Heart left ventricle (tissue), 13 donors: ENCODE data around the gene WIPI1.

Source experiments
- POLR2A ChIP-seq, 2 donors: fragments of 450-650 bp; IDR thresholded peaks; one replicate each; pipeline ENCODE4 v1.6.1; 2017; ENCODE audit warnings: antibody characterized with exemption in 2 of 2, mild to moderate bottlenecking in 2 of 2, moderate library complexity in 2 of 2
- TF ChIP-seq, protein P1 (sequence below), 12 donors: fragments of 200-600 bp; sonication (generic) in 4 of 12; IDR thresholded peaks; one replicate each; pipeline versions ENCODE4 v1.5.0 to v1.8.0; 2018 to 2022; ENCODE audit warnings: antibody characterized with exemption in 12 of 12, mild to moderate bottlenecking in 5 of 12
- donor health status: ischemic (EF 13 %, LVEDD 7.1; RV severe dilation, severe dysfunction).
- donor health status: DM: no; HTN: yes; CAD: no.
- donor health status: DM: no; HTN: no; CAD: no.
- donor health status: ischemic (EF 25% LVEDD 6.9; RV normal size, moderate dysfunction).
- donor health status: ischemic (EF 25% LVEDD 5.7; RV mildly dilated, moderate dysfunction).
- donor health status: ischemic (EF 35%, LVEDD 5.7; RV mildly dilated, moderate dysfunction).
- donor health status: nonischemic (EF 11% LVEDD 7.7; RV severe dilation, severe dysfunction).
- donor health status: DM: yes; HTN: yes; CAD: no.
- donor health status: PGD.
- donor health status: ischemic (EF 29% LVEDD 5.4; RV normal size, mild dysfunction).
- donor health status: nonischemic (EF 23%, LVEDD 6.1; RV moderate dilation, normal function).

DNA sequence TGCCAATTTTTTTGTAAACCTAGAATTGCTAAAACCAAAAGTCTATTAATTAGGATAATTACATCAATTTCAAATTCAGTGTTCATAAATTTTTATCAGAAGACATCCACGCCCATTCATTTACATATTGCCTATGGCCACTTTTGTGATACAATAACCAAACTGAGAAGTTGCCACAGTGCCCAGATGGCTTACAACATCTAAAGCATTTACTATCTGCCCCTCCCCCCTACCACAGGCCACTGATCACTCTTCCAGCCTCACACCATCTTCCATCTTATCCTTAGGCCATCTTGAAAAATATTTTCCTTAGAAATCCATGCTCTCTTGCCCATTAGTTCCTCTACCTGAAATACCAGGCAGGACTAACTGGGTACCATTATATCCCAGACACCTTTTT is 48.7 kb upstream of the WIPI1 start:
- TF ChIP-seq, protein P1, sequence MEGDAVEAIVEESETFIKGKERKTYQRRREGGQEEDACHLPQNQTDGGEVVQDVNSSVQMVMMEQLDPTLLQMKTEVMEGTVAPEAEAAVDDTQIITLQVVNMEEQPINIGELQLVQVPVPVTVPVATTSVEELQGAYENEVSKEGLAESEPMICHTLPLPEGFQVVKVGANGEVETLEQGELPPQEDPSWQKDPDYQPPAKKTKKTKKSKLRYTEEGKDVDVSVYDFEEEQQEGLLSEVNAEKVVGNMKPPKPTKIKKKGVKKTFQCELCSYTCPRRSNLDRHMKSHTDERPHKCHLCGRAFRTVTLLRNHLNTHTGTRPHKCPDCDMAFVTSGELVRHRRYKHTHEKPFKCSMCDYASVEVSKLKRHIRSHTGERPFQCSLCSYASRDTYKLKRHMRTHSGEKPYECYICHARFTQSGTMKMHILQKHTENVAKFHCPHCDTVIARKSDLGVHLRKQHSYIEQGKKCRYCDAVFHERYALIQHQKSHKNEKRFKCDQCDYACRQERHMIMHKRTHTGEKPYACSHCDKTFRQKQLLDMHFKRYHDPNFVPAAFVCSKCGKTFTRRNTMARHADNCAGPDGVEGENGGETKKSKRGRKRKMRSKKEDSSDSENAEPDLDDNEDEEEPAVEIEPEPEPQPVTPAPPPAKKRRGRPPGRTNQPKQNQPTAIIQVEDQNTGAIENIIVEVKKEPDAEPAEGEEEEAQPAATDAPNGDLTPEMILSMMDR (IDR thresholded peaks at IDR 0.05) = no peak
- no peak for TF ChIP-seq POLR2A (IDR thresholded peaks at IDR 0.05)
